Motor neuron (in vitro differentiated cells): ENCODE measurements around the gene ZBTB42. TPM values are rescaled to one million over a fixed set of nuclear protein-coding genes. Genes with fewer than 3 reads are reported as not detected.

Experiments
- ATAC-seq, 8 experiments: fragments of 200-7000 bp; cut with Tn5 transposase; replicated peaks in 6 of 8; 2 replicates each; pipeline ENCODE4 v1.8.0; 2021; ENCODE audit warnings: mild to moderate bottlenecking in 8 of 8, moderate library complexity in 8 of 8
- H3K27ac ChIP-seq, 2 donors: fragments of 250-450 bp; sonication (Bioruptor Pico); 2 replicates each; pipeline ENCODE4 v1.9.0; 2021; ENCODE audit warnings: antibody characterized with exemption in 2 of 2, mild to moderate bottlenecking in 2 of 2, moderate library complexity in 1 of 2
- H3K4me1 ChIP-seq, 2 donors: fragments of 250-450 bp; sonication (Bioruptor Pico); replicated peaks in 1 of 2; 2 replicates each; pipeline ENCODE4 v1.6.1; 2021; ENCODE audit warnings: antibody characterized with exemption in 2 of 2, mild to moderate bottlenecking in 2 of 2, moderate library complexity in 1 of 2
- H3K4me3 ChIP-seq, 5 donors: fragments of 250-450 bp; sonication (Bioruptor Pico); 2 replicates each; pipeline ENCODE4 v1.9.0; 2021; ENCODE audit warnings: antibody characterized with exemption in 5 of 5, mild to moderate bottlenecking in 5 of 5, moderate library complexity in 4 of 5
- WGBS, 10 experiments: fragments of 450-650 bp; shearing (Covaris generic); methylation state at CpG; one replicate each; pipeline ENCODE4 v1.0.0; 2022; 5-methylcytosine and 5-hydroxymethylcytosine counted together
- in situ Hi-C, 9 experiments: fragments of 400-800 bp; cut with MboI; loops; one replicate each; pipeline ENCODE4 v1.15.0; 2021; ENCODE audit warnings: low sequenced_read_pairs in 9 of 9, low pct_unique_long_range_greater_than_20kb in 2 of 9; ENCODE audit not compliant: unreplicated experiment in 9 of 9
- total RNA-seq, 8 experiments: library from RNA; unstranded; fragments of 300-600 nt; gene quantifications; 2 replicates each; pipeline versions ENCODE4 v1.2.3 to v1.2.4, GENCODE V29; 2022

Gene ZBTB42
- total RNA-seq, 8 experiments from 2014 or later, result 0.60 to 5.0 (median 2.4) TPM

DNA sequence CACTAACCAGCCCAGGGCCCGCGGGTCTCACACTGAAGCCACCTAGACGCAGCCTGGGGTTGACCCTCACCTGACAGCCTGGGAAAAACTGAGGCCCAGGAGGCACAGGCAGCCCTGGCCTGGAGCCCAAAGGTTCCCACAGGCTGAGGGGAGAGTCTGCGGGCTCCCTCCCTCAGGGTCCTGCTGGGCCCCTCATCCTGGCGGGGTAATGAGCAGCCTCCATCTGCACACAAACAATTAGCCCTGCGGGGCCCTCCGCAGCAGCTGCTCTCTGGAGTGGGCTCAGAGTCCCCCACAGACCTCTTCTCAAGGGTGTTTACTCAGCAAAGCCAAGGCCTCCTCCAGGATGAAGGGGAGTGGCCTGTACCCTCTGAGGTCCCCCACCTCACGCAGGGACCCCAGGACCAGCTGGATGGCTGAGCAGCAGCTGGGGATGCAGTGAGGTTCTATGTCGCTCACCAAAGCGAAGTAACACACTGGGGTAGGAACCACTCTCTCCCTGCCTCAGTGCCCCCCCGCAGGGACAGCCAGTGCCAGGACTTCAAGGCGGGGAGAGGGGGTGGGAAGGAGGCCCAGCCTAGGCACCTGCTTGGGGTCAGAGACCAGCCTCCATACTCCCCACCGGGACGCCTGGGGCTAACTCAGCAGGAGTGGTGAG, 12.6 kb upstream of the ZBTB42 start:
- WGBS, 10 experiments, result 75 to 93% (median 83%) methylated on average over 1 to 3 of the region's 14 CpGs; no CpG with 5 or more reads in 7 of the 10 experiments
- in situ Hi-C loops, result no loop called here
- ATAC-seq, result peak in 5 of 8 experiments; percentile 25 to 63 (median 48)
- Histone ChIP-seq H3K4me1 (peaks cover 13 to 20% of the 10 kb centered on the region in 2 donors), H3K4me3 (no peak overlapping the region), H3K27ac (peak overlapping the region in 1 of 2 donors; percentile 73)

DNA sequence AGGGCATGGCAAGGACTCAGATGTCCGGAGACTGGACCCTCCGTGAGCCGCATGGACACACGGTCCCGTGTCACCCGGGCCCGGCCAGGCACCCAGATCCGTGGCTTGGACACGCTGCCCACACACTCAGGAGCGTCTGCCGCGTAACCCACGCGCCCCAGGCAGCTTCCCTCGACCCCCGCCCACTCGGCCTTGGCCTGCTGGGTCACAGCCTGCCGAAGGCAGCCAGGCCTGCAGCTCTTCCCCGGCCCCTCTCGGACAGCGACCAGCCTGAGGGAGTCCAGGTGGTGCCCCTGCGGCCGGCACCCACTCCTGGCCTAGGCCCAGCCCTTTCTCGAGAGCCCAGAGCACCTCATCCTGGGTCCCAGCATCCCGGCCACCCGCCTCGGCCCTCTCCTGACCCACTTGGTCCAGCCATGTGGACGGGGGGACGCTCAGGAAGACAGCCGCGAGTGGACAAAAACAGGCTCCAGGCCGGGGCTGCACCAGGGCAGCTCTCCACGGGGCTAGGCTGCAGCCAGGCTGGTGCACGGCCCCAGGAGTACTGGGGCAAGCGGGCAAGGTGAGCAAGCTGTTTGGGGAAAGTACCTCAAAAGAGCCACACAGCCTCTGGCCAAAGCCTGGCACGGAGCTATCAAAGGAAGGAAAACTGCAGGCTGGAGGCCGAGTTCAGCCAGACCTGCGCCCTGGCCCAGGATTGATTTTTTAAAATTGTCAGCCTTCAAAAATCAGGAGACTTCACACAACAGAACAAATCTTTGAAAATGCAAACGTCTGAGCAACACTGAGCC, 11.8 kb upstream of the ZBTB42 start:
- WGBS, 10 experiments, result 40 to 100% (median 84%) methylated on average over 1 to 11 of the region's 39 CpGs; no CpG with 5 or more reads in 5 of the 10 experiments
- peaks cover 21 to 26% of the 10 kb centered on the region in 2 donors for H3K4me1 ChIP-seq
- ATAC-seq, result no peak
- no peak overlapping the region for H3K4me3 ChIP-seq
- in situ Hi-C loops, result no loop called here
- H3K27ac ChIP-seq, result no peak overlapping the region

DNA sequence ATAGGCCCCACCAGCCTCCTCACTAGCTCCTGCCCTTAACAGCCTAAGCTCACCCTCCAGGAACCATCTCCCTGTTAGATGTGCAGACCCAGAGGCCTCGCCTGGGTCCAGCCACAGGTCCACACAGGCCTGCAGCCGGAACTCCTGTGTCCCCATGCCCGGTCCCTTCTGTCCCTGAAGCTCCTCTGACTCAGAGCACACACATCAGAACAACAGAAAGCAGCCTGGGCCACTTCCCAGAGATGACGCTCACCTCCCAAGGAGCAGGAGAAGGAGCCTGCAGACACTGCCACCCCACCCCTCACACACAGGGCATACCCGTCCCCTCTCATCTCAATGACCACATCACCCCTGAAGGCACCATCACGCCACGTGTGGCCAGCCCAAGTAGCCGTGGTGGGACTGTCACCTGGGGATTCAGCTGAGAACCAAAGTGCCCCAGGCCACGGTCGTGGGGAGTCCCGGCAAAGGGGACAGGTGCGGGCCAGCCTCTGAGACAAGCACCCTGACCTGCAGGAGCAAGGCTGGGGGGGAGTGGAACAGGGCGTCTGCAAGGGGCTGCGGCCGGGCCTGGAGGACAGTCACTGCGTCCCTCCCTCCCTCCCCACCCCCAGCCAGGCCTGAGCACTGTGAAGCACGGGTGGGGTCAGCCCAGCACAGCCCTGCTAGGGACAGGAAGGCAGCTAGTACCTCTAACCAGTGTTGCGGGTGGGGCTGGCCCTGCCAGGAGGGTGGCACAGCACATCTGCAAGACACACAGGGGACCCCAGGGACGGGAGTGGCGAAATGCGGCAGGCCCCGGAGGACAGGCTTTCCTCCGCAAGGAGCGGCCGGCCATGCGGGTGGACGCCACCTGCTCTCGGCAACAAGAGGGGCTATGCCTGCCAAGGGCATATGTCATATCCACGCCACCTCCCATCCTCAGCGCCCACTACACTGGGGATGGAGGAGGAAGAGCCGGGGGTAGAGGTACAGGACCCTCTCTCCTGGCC, 10.9 kb upstream of the ZBTB42 start:
- H3K4me1 ChIP-seq, result peaks cover 26 to 28% of the 10 kb centered on the region in 2 donors
- H3K27ac ChIP-seq, result no peak overlapping the region
- no peak overlapping the region for H3K4me3 ChIP-seq
- in situ Hi-C loops, result no loop called here
- WGBS, 10 experiments, result 50 to 100% (median 94%) methylated on average over 1 to 8 of the region's 31 CpGs; no CpG with 5 or more reads in 7 of the 10 experiments
- ATAC-seq, result peak in 1 of 8 experiments; percentile 6

DNA sequence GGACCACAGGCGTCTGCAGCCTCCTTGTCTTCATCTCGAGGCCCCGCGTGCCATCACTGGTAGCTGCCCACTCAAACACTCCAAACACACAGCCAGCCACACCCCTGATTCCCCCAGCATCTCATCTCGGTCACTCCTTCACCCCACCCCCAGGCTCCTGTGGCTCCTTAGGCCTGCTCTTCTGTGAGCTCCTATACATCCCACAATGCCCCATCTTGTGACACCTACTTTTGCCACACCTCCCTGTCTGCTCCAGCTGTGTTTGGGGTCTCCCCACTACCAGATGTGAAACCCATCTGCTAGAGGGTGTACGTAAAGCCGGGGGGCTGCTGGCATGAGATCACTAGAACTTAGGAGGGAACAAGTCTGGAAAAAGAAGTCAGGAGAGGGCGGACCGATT, 9.5 kb upstream of the ZBTB42 start:
- no peak for ATAC-seq
- Histone ChIP-seq H3K4me3 (no peak overlapping the region), H3K4me1 (peaks cover 31 to 35% of the 10 kb centered on the region in 2 donors), H3K27ac (no peak overlapping the region)
- in situ Hi-C loops, result no loop called here
- WGBS, 10 experiments, result 67 to 100% methylated on average over 4 of the region's 9 CpGs; no CpG with 5 or more reads in 8 of the 10 experiments

DNA sequence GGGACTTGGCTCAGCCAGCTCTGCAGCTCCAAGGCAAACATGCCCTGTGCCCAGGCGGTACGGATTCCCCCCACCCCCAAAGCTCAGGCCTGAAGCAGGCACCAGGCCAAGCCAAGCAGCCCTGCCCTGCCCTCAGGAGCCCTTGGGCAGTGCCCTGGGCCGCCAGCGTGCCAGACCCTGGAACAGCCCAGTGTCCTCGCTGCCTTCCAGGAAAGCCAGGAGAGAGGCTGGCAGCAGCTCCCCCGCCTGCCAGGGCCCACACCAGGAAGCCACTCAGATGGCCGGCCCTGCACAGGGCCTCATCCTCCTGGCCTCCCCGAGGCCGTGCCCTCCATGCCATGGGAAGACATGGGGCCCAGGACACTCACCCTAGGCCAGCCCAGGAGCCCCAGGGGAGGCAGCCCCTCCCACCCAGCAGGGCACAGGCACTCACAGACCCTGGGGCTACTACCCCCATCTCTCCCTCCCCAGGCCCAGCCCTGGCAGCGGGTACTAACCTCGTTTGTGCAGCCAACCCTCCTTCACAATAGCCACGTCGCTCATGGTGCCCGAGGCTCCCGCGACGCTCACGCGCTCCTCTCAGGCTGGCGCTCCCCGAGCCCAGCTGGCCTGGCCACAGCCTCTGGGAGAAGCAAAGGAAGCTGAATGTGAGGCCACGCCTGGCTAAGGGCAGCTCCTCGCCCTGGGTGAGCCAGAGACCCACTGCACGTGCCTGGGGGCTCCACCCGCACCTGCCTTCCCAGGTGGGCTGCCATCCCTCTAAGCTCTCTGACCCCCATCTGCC, 8.6 kb upstream of the ZBTB42 start:
- no peak for ATAC-seq
- Histone ChIP-seq H3K4me3 (no peak overlapping the region), H3K4me1 (peaks cover 31 to 44% of the 10 kb centered on the region in 2 donors), H3K27ac (no peak overlapping the region)
- WGBS, 10 experiments, result 78 to 90% (median 80%) methylated on average over 2 to 6 of the region's 25 CpGs; no CpG with 5 or more reads in 7 of the 10 experiments
- in situ Hi-C loops, result no loop called here

DNA sequence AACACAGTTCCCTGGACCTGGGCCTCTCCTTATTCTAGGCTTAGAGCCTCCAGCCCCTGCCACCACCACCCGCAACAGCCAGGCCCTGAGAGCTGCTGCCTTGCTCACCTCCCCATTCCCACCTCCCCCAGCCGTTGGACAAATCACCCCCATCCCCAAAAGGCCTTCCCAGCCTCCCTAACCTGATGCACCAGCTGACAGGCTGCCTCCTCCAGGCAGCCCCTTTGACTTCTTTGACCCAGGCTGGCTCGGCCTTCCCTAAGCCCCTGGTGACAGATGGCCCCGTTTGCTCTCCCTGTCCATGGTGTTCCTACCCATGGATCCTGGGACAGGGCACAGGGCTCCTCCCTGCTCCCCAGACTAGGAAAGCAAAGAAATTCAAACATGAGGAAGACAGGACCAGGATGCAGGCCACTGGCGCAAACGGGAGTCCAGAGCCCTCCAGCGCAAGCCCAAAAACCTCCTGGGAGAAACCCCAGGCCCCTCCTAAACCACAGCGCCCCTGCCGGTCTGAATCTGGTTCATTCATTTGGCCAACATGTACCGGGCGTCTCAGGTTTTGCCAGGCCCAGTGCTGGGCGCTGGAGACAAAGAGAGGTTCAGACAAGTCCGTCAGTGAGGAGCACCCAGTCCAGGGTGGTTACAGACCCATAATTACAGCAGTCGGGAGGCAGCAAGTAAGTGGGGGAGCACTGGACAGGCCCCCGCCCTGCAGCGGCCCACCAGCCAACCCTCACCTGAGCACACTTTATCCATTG, 7.8 kb upstream of the ZBTB42 start:
- H3K4me1 ChIP-seq, result peaks cover 31 to 48% of the 10 kb centered on the region in 2 donors
- in situ Hi-C loops, result no loop called here
- no peak overlapping the region for H3K4me3 ChIP-seq
- 45 to 100% (median 63%) methylated on average over 1 to 7 of the region's 16 CpGs; no CpG with 5 or more reads in 5 of the 10 experiments for WGBS, 10 experiments
- ATAC-seq, result no peak
- no peak overlapping the region for H3K27ac ChIP-seq

DNA sequence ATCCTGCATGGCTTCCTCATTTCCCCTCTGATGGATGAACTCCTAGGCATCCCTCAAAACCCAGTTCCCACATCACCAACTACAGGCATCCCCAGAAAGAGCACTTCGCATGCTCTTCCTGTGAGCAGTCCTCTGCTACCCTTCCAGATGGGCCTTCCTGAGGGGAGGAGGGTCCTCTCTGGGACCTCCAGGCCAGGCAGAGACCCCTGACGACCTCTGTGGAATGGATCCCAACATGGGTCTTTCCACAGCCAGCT, 7.3 kb upstream of the ZBTB42 start:
- no peak for ATAC-seq
- peaks cover 27 to 43% of the 10 kb centered on the region in 2 donors for H3K4me1 ChIP-seq
- in situ Hi-C loops, result no loop called here
- no peak overlapping the region for H3K27ac ChIP-seq
- peak overlapping the region in 2 of 5 donors; percentile 66 to 98 for H3K4me3 ChIP-seq
- WGBS, 10 experiments, result 90% methylated on average over 1 of the region's 2 CpGs; no CpG with 5 or more reads in 9 of the 10 experiments

DNA sequence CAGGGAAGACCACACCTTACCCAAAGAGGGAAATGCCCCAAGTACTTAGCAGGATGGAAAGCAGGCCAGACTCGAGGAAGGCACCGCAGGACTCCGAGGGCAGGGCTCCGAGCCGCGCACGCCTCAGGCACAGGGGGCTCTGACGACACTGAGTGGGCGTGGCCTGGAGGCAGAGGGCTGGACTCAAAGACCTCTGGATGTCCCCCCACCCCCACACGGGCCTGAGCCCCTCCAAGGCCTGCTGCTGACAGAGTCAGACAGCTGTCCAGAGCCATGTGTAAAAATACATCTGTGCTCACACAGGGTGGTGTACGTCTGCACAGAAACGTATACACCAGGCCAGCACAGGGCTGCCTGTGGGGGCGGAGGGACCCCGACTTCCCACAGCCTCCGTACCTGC, 6.8 kb upstream of the ZBTB42 start:
- peak overlapping the region; percentile 66 to 98 (median 85) for H3K4me3 ChIP-seq
- WGBS, 10 experiments, result 0 to 27% (median 0%) methylated on average over 1 to 12 of the region's 15 CpGs; no CpG with 5 or more reads in 5 of the 10 experiments
- in situ Hi-C loops, result no loop called here
- H3K4me1 ChIP-seq, result peaks cover 22 to 38% of the 10 kb centered on the region in 2 donors
- peak; percentile 1 to 60 (median 17) for ATAC-seq
- peak overlapping the region in 1 of 2 donors; percentile 70 for H3K27ac ChIP-seq

DNA sequence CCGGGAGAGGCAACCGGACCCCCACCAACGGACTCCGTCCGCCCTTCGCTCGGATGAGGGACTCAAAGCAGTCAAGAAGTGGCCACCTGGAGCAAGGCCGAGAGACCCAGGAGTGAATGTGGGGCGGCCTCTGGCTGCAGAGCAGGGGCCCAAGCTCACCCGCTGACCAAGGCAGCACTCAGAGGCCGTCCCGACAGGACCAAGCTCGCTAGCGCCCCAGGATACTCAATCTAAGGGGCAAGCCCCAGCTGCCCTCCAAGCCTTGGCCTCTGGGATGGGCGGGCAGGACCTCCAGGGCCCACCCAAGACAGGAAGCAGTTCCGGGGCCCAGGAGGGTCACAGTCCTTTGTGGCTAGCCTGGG, 6.3 kb upstream of the ZBTB42 start:
- Histone ChIP-seq H3K4me1 (peaks cover 22 to 42% of the 10 kb centered on the region in 2 donors), H3K27ac (peak overlapping the region in 1 of 2 donors; percentile 70), H3K4me3 (peak overlapping the region; percentile 66 to 98 (median 85))
- whole genome bisulfite sequencing, 10 experiments, result 0 to 2% (median 0%) methylated on average over 2 to 10 of the region's 16 CpGs; no CpG with 5 or more reads in 6 of the 10 experiments
- in situ Hi-C loops, result no loop called here
- peak; percentile 5 to 43 (median 28) for ATAC-seq

DNA sequence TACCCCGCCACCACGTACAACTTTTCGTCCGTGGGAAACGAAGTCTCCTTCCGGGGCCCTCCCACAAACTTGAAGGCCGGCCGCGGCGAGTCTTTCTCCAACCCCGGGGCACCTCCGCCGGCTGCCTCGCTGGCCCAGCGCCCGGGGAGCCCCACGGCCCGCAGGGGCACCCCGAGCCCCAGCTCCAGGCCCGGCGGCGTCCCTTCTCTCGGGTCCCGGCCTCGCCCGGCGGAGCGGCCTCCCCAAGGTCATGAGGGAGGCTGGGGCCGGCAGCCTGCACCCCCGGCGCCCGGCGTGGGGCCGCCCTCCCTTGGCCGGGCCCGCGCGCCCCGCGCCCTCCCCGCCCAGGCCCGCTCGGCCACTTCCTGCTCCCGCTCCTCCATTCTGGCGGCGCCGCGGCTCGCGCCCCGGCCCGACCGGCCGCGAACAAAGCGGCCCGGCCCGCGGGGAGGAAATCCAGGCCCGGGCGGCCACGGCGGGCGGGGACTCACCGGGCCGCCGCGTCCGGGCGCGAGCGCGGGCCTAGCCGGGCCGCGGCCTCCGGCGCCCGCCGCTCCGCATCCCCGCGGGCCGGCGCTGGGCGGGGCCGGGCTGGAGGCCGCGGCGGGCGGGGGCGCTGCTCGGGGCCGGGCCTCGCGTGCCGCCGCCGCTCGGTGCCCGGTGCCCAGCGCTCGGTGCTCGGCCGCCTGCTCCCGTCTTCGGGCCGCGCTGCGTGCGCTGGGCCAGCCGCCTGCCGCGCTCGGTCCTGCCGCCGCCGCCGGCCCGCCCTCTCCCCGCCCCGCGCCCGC, 5.7 kb upstream of the ZBTB42 start, which contains the start of gene AKT1:
Gene AKT1, minus strand, starts transcription at position 756 of the 788 bp plus-strand sequence. CDS start 3,105 bp downstream, outside the sequence.
- peak within 1 kb of the TSS; percentile 57 to 70 for H3K27ac ChIP-seq
- in situ Hi-C loops, result no loop called here
- 0 to 2% (median 0%) methylated on average over 4 to 11 of the region's 124 CpGs; no CpG with 5 or more reads in 7 of the 10 experiments for WGBS, 10 experiments
- peak within 1 kb of the TSS; percentile 66 to 98 (median 85) for H3K4me3 ChIP-seq
- ATAC-seq, result peak; percentile 18 to 47 (median 31)
- H3K4me1 ChIP-seq, result peaks cover 27 to 47% of the 10 kb centered on the region in 2 donors
